ENCODE results near the gene CLDN2.

Gene CLDN2

GRCh38 chrX:106921637-106922036 lies 1.4 kb downstream of the CLDN2 start:
- no peak for DNase-seq (ENCODE audit: low read depth in 3 of 3)

- no peak for DNase-seq (ENCODE audit: low read depth in 3 of 3)
Observed at GRCh38 chrX:106927023-106927422, 6.8 kb downstream of the CLDN2 start.

GRCh38 chrX:106927700-106928099 lies 7.5 kb downstream of the CLDN2 start:
- no peak for DNase-seq (ENCODE audit: low read depth in 3 of 3)

GRCh38 chrX:106928227-106928626 lies 8.0 kb downstream of the CLDN2 start:
- DNase-seq (ENCODE audit: low read depth in 3 of 3) = no peak

GRCh38 chrX:106931831-106932491 lies 11.8 kb downstream of the CLDN2 start:
- no peak for DNase-seq (ENCODE audit: low read depth in 3 of 3)

GRCh38 chrX:106932492-106932923 lies 12.3 kb downstream of the CLDN2 start:
- DNase-seq (ENCODE audit: low read depth in 3 of 3) = no peak

- no peak for DNase-seq (ENCODE audit: low read depth in 3 of 3)
Observed at GRCh38 chrX:106932960-106933537, 12.8 kb downstream of the CLDN2 start.

GRCh38 chrX:106933538-106933961 lies 13.3 kb downstream of the CLDN2 start:
- DNase-seq (ENCODE audit: low read depth in 3 of 3) = no peak

GRCh38 chrX:106935175-106935574 lies 15.0 kb downstream of the CLDN2 start:
- no peak for DNase-seq (ENCODE audit: low read depth in 3 of 3)

- no peak for DNase-seq (ENCODE audit: low read depth in 3 of 3)
Observed at GRCh38 chrX:106936246-106936645, 16.0 kb downstream of the CLDN2 start.

- DNase-seq (ENCODE audit: low read depth in 3 of 3) = no peak
Observed at GRCh38 chrX:106939566-106939965, 19.4 kb downstream of the CLDN2 start.

- no peak for DNase-seq (ENCODE audit: low read depth in 3 of 3)
Observed at GRCh38 chrX:106940068-106940467, 19.9 kb downstream of the CLDN2 start.

- no peak for DNase-seq (ENCODE audit: low read depth in 3 of 3)
Observed at GRCh38 chrX:106946464-106946863, 26.3 kb downstream of the CLDN2 start.

- no peak for DNase-seq (ENCODE audit: low read depth in 3 of 3)
Observed at GRCh38 chrX:106948641-106949040, 28.4 kb downstream of the CLDN2 start.

- no peak for DNase-seq (ENCODE audit: low read depth in 3 of 3)
Observed at GRCh38 chrX:106949366-106949765, 29.2 kb downstream of the CLDN2 start.

GRCh38 chrX:106950381-106950780 lies 30.2 kb downstream of the CLDN2 start:
- DNase-seq (ENCODE audit: low read depth in 3 of 3) = no peak

GRCh38 chrX:106951230-106951629 lies 31.0 kb downstream of the CLDN2 start:
- DNase-seq (ENCODE audit: low read depth in 3 of 3) = no peak

- no peak for DNase-seq (ENCODE audit: low read depth in 3 of 3)
Observed at GRCh38 chrX:106952089-106952488, 31.9 kb downstream of the CLDN2 start.

GRCh38 chrX:106952538-106952937 lies 32.3 kb downstream of the CLDN2 start:
- no peak for DNase-seq (ENCODE audit: low read depth in 3 of 3)

GRCh38 chrX:106952988-106953387 lies 32.8 kb downstream of the CLDN2 start:
- no peak for DNase-seq (ENCODE audit: low read depth in 3 of 3)

- DNase-seq (ENCODE audit: low read depth in 3 of 3) = no peak
Observed at GRCh38 chrX:106954041-106954440, 33.8 kb downstream of the CLDN2 start.

- no peak for DNase-seq (ENCODE audit: low read depth in 3 of 3)
Observed at GRCh38 chrX:106955004-106955772, 35.0 kb downstream of the CLDN2 start.

GRCh38 chrX:106957856-106958255 lies 37.7 kb downstream of the CLDN2 start:
- no peak for DNase-seq (ENCODE audit: low read depth in 3 of 3)
